Measurements from ENCODE around the gene TTC28.
"Not testable (repeated sequence)": the region's sequence is repeated elsewhere in the genome, so short reads cannot be mapped to it uniquely, and the experiment has no call there.

Gene TTC28

DNA sequence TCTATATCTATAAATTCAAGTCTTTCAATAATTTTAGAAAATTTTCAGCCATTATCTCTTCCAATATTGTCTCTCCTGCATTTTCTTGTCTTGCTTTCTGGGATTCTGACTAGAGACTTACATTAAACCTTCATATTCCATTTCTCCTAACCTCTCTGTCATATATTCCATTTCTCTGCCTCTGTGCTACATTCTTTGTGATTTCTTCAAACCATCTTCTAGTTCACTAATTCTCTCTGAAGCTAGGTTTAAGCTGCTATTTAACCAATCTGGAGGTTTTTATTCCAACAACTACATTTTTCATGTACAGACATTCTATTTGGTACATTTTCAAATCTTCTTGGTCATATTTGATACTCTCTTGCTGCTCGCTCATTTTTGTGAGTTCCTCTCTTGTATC, 122.5 kb downstream of the TTC28 start:
- TF ChIP-seq JUND (IDR thresholded peaks at IDR 0.05; ENCODE audit: low read depth) = no peak
- no peak for DNase-seq (ENCODE audit: low read depth in 1 of 2, low spot score in 1 of 2)
- in situ Hi-C loops (cut with HindIII; ENCODE audit: low pct_unique_long_range_greater_than_20kb, low sequenced_read_pairs) = no loop called here

DNA sequence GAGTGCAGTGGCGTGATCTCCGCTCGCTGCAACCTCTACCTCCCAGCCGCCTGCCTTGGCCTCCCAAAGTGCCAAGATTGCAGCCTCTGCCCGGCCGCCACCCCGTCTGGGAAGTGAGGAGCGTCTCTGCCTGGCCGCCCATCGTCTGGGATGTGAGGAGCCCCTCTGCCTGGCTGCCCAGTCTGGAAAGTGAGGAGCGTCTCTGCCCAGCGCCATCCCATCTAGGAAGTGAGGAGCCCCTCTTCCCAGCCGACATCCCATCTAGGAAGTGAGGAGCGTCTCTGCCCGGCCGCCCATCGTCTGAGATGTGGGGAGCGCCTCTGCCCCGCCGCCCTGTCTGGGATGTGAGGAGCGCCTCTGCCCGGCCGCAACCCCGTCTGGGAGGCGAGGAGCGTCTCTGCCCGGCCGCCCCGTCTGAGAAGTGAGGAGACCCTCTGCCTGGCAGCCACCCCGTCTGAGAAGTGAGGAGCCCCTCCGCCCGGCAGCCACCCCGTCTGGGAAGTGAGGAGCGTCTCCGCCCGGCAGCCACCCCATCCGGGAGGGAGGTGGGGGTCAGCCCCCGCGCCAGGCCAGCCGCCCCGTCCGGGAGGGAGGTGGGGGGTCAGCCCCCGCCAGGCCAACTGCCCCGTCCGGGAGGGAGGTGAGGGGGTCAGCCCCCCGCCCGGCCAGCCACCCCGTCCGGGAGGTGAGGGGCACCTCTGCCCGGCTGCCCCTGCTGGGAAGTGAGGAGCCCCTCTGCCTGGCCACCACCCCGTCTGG, 126.4 kb downstream of the TTC28 start:
- in situ Hi-C loops (cut with HindIII; ENCODE audit: low pct_unique_long_range_greater_than_20kb, low sequenced_read_pairs); DNase-seq (ENCODE audit: low read depth in 1 of 2, low spot score in 1 of 2): not testable (repeated sequence)

DNA sequence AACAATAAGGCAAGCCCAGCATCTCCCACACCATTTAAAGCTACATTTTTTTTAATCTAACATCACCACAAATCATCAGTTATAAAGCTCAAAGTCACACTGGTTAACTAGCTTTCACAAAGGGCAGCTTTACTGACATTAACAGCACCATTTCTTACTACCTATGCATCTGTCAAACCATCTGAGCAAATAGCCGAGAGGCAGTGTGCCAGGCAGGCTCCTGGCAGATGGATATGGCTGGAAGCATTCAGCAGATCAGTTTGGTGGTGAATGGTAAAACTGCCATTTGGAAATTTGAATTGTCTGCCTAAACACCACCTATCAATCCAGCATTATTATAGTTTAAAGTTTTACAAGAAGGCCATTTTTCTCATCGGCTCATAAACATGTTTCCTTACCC, 131.2 kb downstream of the TTC28 start:
- DNase-seq (ENCODE audit: low read depth in 1 of 2, low spot score in 1 of 2) = no peak
- TF ChIP-seq JUND (IDR thresholded peaks at IDR 0.05; ENCODE audit: low read depth) = no peak
- in situ Hi-C loops (cut with HindIII; ENCODE audit: low pct_unique_long_range_greater_than_20kb, low sequenced_read_pairs) = no loop called here

DNA sequence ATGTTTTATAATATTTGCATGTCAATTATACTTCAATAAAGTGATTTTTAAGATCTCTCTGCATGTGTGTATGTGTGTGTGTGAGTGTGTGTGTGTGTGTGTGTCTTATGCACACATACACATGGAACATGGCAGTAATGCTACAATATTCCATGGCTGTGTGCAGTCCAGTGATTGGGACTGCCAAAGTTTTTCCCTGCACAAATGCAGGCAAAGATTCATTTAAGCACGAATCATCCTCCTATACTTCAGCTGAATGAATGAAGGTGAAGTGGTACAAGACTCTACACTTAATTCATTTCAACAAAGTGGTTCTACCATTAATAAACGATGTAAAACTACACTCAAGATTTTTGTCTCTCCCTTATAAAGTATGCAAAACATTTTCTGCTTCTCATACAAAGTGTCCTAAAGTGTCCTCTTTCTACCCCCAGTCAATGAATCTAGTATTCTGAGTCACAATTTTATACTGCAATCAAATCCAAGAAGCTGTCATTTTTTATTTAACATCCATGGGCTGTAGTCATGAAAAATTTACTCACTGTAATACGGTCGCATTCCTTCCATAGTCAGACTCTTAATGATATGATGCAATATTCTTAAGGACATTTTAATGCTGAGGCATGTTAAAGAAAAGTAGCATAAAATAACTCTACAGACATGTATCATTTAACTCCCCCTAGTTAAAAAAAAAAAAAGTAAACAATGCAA, 132.4 kb downstream of the TTC28 start:
- in situ Hi-C loops (cut with HindIII; ENCODE audit: low pct_unique_long_range_greater_than_20kb, low sequenced_read_pairs) = no loop called here
- no peak for TF ChIP-seq JUND (IDR thresholded peaks at IDR 0.05; ENCODE audit: low read depth)
- no peak for DNase-seq (ENCODE audit: low read depth in 1 of 2, low spot score in 1 of 2)

DNA sequence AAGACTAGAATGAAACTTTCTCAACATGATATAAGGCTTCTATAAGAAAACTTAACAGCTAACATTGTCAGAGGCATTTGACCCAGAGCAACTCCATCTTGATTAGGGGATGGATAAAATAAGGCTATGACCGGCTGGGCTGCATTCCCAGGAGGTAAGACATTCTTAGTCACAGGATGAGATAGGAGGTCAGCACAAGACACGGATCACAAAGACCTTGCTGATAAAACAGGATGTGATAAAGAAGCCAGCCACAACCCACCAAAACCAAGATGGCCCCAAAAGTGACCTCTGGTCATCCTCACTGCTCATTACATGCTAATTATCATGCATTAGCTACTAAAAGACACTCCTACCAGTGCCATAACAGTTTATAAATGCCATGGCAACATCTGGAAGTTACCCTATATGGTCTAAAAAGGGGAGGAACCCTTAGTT, 135.2 kb downstream of the TTC28 start:
- in situ Hi-C loops (cut with HindIII; ENCODE audit: low pct_unique_long_range_greater_than_20kb, low sequenced_read_pairs) = no loop called here
- peak in 1 of 2 experiments; percentile 6 for DNase-seq (ENCODE audit: low read depth in 1 of 2, low spot score in 1 of 2)
- no peak for TF ChIP-seq JUND (IDR thresholded peaks at IDR 0.05; ENCODE audit: low read depth)

DNA sequence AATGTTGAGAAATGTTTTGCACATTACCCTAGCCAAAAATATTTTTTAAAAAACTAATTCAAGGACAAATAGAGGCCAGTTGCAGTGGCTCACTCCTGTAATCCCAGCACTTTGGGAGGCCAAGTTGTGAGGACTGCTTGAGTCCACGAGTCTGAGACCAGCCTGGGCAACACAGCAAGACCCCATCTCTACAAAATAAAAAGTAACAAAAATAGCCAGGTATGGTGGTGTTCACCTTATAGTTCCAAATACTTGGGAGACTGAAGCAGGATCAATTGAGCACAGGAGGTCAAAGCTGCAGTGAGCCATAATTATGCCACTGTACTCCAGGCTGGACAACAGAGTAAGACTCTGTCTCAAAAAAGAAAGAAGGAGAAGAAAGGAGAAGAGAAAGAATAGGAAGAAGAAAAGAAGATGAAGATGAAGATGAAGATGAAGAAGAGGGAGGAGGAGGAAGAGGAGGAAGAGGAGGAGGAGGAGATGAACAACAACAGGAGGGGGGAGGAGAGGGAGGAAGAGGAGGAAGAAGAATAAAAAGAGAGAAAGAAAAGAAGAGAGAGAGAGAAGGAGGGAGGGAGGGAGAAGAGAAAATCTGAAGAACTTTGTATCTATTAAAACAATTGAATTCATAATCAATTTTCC, 136.5 kb downstream of the TTC28 start:
- TF ChIP-seq JUND (IDR thresholded peaks at IDR 0.05; ENCODE audit: low read depth) = no peak
- in situ Hi-C loops (cut with HindIII; ENCODE audit: low pct_unique_long_range_greater_than_20kb, low sequenced_read_pairs) = no loop called here
- DNase-seq (ENCODE audit: low read depth in 1 of 2, low spot score in 1 of 2) = no peak

DNA sequence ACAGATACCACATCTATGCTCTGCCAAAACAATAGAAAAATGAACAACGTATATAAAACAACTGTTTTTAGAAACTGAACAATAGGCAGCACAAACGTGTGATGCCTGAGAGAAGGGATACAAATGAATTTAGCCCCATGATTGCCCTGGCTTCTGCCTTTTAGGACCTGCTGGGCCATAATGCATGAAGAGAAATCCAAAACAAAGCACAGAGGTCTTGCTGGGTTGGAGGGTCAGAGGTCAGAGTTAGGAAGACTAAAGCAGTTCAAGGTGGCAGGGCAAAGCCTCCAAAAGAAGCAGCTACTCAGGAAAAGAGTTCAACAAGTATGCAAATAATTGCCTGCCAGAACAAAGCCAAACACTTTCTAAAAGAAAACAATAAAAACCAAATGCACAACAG, 138.5 kb downstream of the TTC28 start:
- TF ChIP-seq JUND (IDR thresholded peaks at IDR 0.05; ENCODE audit: low read depth) = no peak
- in situ Hi-C loops (cut with HindIII; ENCODE audit: low pct_unique_long_range_greater_than_20kb, low sequenced_read_pairs) = no loop called here
- DNase-seq (ENCODE audit: low read depth in 1 of 2, low spot score in 1 of 2) = no peak

DNA sequence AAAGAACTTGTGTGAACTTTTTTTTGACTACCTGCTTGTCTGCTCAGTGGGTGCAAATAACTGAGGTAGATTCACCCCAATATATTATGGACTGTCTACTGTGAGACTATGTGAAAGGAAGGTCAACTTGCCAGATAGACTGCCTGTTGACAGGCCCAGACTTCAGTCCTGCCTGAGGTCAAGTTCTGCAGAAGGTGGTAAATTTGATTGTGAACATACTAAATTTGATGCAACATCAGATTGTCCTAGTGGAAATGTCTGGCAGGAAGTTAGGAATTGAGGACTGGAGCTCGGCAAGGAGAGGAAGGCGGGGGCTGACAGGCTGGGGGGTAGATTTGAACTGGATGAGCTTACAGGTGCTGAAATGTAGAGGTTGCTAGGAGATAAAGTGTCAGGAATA, 140.7 kb downstream of the TTC28 start:
- in situ Hi-C loops (cut with HindIII; ENCODE audit: low pct_unique_long_range_greater_than_20kb, low sequenced_read_pairs) = no loop called here
- DNase-seq (ENCODE audit: low read depth in 1 of 2, low spot score in 1 of 2) = no peak
- TF ChIP-seq JUND (IDR thresholded peaks at IDR 0.05; ENCODE audit: low read depth) = no peak

DNA sequence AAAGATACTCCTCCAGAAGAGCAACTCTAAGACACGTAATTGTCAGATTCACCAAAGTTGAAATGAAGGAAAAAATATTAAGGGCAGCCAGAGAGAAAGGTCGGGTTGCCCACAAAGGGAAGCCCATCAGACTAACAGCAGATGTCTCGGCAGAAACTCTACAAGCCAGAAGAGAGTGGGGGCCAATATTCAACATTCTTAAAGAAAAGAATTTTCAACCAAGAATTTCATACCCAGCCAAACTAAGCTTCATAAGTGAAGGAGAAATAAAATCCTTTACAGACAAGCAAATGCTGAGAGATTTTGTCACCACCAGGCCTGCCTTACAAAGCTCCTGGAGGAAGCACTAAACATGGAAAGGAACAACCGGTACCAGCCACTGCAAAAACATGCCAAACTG, 149.1 kb downstream of the TTC28 start:
- DNase-seq (ENCODE audit: low read depth in 1 of 2, low spot score in 1 of 2); in situ Hi-C loops (cut with HindIII; ENCODE audit: low pct_unique_long_range_greater_than_20kb, low sequenced_read_pairs): not testable (repeated sequence)

DNA sequence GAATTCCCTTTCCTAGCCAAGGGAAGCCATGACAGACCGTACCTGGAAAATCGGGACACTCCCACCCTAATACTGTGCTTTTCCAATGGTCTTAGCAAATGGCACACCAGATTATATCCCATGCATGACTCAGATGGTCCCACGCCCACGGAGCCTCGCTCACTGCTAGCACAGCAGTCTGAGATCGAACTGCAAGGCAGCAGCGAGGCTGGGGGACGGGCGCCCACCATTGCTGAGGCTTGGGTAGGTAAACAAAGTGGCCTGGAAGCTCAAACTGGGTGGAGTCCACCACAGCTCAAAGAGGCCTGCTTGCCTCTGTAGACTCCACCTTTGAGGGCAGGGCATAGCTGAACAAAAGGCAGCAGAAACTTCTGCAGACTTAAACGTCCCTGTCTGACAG, 150.5 kb downstream of the TTC28 start:
- in situ Hi-C loops (cut with HindIII; ENCODE audit: low pct_unique_long_range_greater_than_20kb, low sequenced_read_pairs); DNase-seq (ENCODE audit: low read depth in 1 of 2, low spot score in 1 of 2): not testable (repeated sequence)

DNA sequence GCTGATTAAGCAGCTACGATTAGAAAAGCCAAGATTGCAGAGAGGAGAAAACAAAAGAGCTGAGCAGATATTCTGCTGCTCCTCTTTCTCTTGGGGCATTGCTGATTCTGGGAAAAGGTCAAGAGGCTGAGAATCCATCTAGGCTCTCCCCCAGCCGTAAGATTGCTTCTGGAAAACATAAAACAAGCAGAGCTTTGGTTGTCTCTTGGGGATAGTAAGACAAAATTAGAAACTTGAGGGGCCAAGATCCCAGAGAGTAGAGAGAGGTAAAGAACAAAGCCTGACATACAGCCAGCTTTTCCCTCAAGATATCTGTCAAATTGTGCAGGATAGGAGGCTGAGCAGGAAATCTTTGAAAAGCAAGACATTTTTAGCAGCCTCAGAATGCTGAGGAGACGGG, 158.2 kb downstream of the TTC28 start:
- DNase-seq (ENCODE audit: low read depth in 1 of 2, low spot score in 1 of 2) = no peak
- in situ Hi-C loops (cut with HindIII; ENCODE audit: low pct_unique_long_range_greater_than_20kb, low sequenced_read_pairs) = no loop called here
- no peak for TF ChIP-seq JUND (IDR thresholded peaks at IDR 0.05; ENCODE audit: low read depth)

DNA sequence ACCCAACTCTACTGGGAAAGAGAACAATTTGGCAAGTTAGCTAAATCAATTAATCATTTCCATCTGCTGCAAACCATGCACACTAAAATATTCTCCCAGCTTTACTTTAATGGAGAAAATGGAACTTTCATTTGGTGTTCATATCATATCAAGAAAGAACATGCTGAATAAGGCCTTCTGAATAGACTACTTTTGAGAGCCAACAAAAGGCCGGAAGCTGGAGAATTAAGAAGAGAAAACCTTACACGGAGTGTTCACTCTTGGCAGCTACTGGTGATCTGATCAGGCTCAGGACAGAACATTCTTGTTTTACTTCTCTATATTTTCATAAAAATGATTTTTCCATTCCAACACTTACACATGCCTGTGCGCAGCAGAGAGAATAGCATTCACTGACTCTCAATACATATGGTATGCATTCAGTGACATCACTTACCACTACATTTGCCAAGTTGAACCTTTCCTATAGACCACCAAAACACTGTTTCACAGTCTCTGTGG, 165.3 kb downstream of the TTC28 start:
- in situ Hi-C loops (cut with HindIII; ENCODE audit: low pct_unique_long_range_greater_than_20kb, low sequenced_read_pairs) = no loop called here
- no peak for TF ChIP-seq JUND (IDR thresholded peaks at IDR 0.05; ENCODE audit: low read depth)
- DNase-seq (ENCODE audit: low read depth in 1 of 2, low spot score in 1 of 2) = no peak

DNA sequence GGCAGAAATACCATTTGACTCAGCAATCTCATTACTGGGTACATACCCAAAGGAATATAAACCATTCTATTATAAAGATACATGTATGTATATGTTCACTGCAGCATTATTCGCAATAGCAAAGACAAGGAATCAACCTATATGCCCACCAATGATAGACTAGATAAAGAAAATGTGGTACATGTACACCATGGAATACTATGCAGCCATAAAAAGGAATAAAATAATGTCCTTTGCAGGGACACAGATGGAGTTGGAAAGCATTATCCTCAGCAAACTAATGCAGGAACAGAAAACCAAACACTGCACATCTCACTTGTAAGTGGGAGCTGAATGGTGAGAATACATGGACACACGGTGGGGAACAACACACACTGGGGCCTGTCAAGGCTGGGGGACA, 167.3 kb downstream of the TTC28 start:
- DNase-seq (ENCODE audit: low read depth in 1 of 2, low spot score in 1 of 2); in situ Hi-C loops (cut with HindIII; ENCODE audit: low pct_unique_long_range_greater_than_20kb, low sequenced_read_pairs): not testable (repeated sequence)
